Measurements from ENCODE around the gene KRTAP4-5.
"Not testable (repeated sequence)": the region's sequence is repeated elsewhere in the genome, so short reads cannot be mapped to it uniquely, and the experiment has no call there.

KRTAP4-5 gene

DNA sequence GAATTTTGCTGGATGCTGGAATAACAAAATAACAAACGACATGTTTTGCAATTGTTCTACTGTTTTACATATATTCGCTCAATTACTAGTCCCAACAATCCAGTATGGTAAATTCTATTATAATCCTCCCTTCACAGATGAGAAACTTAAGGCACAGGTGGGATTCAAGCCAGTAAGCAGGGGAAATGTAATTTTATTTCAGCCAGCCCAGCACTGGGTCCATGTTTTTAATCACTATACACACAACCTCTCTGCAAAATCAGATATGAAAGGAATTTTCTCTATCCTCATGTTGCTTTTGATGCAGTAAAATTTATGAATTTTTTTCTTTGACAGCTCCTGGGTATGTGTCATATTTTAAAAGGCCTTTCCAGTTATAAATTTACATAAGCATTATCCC is 4.4 kb downstream of the KRTAP4-5 start:
- no peak for DNase-seq

DNA sequence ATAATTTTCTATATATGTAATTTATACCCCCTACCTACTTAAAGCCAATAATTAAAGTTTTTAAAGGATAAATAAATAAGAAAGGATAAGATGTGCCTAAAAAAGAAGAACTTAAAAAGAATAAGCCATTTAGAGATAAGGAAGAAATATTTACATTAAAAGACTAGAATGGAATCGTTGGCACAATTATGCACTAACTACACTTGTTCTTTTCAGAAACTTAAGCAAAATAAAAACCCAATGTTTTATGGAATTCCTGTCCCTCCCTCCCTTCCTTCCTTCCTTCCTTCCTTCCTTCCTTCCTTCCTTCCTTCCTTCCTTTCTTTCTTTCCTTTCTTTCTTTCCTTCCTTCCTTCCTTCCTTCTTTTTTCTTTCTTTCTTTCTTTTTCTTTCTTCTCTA is 4.8 kb downstream of the KRTAP4-5 start:
- DNase-seq = no peak

DNA sequence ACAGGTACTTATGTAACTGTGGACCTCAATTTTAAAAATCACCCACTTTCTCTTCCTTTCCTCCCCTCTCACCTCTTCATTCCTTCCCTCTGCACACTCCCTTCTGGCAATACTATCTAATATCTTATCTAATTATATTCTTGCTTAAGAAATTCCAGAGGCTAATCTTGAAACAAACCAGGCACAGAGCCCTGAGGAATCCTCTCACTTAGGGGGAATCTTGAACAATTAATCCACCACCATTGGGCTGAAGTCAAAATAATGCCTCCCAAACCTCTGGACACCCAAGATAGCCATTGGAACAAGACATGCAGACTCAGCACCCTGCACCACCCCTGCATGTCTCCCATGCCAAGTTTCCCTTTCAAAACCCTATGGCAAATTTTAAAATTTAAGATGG is 8.3 kb downstream of the KRTAP4-5 start:
- no peak for DNase-seq

DNA sequence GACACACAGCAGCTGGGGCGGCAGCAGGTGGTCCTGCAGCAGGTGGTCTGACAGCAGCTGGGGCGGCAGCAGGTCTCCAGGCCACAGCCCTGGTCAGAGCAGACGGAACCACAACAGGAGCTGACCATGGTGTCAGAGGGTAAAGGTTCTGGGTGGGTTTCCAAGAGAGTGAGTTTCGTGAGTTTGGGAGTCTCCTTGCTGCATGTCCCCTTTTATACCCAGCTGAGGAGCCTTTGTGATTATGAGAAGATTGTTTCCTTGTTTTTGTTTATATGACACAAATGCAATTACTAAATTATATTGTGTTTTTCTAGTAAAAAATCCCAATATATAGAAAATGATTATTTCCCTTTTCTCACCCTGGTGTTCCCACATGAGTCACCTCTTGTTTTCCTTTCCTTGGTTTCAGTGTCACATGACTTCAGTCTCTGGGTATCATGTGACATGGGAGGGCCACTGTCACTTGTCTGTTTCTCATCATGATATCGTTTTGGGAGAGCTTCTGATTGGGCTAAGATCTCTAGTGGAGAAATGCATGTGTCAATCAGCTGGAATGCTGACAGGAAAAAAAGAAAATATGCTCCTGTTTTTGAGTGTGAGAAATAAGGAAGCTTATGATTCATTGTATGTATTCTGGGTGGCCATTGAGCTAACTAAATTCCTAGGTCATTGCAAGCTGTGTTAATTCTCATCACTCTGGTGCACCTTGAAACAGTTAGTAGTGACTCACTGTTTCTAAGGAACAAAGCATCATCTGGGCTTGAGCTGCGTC is 9.1 kb downstream of the KRTAP4-5 start, which contains the start of gene KRTAP4-6:
KRTAP4-6 (minus strand) TSS at position 185 of the 772 bp plus-strand sequence; CDS start at position 128, 57 bp downstream.
- peak; percentile 35 to 36 for DNase-seq

DNA sequence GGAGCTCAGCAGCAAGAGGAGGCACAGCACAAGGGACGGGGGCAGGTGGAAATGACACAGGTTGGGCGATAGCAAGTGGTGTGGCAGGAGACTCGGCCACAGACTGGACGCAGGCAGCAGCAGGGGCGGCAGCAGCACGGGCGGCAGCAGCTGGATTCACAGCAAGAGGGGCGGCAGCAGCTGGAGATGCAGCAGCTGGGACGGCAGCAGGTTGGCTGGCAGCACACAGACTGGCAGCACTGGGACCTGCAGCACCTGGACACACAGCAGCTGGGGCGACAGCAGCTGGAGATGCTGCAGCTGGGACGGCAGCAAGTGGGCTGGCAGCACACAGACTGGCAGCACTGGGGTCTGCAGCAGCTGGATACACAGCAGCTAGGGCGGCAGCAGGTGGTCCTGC is 9.8 kb downstream of the KRTAP4-5 start:
- DNase-seq = not testable (repeated sequence)

DNA sequence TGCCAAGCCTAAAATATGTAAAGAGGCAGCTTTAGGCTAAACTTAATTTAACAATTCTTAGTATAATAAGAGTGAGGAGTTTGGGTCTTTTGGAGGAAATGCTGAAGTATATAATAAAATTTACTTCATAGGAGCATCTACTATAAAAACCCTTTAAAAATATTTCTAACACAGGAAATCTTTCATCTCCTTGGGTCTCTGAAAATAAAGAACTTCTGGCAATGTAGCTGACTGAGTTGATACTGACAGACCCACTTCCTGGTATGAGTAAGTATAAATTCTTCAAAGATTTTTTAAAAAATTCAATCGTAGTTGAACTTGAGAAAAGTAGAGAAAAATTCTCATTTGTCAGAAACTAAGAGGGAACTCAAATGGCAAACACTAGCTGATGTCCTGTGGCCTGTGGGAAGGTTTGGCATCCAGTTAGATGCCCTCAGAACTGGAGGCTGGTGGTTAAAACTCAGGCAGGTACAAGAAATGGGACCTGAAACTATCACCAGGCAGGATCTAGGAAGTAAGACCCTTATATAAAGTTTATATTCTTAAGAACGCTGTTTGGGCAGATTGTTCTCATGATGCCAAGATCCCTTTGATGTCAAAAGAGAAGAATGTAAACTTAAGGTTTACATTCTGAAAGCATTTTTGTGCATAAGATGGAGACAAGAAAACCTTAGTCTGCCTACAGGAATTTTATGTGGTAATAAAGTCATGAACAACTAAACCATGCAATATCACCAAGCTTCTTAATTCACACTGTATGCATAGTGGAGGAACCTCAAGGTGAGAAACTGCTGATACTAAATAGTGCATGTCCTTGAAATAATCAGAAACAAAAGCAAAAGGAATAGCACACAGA is 15.5 kb downstream of the KRTAP4-5 start:
- no peak for DNase-seq

DNA sequence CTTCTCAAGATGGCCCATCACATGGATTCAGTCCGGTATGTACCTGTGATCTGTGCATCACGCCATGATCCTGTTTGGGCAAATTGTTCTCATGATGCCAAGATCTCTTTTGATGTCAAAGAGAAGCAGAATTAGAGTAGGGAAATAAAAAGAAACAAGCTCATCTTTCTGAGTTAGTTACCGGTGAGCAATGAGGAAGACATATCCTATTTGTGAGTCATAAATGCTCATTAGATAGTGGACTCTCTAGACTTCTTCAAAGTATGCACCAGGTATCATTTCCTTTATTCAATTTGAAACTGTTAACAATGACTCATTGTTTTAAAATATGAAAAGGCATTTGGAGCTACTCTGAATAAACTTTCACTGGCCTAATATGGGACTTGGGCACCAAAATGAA is 17.6 kb downstream of the KRTAP4-5 start:
- DNase-seq = no peak

DNA sequence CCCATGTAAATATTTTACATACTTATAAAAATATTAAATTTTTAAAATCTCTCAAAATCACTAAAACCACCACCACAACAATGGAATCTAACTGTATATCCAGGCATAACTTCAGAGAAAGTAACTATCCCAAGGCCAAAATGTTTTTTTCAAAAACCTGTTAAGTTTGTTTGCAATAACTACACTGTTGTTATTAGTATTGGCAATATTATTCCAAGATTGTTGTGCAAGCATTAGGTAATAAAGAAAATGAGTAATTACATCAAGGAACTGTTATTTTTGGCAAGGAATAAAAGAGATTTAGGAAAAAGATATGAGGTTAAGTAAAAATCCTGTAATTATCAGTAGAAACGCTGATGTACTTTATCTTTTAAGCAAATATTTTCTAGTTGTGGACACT is 22.3 kb downstream of the KRTAP4-5 start:
- DNase-seq = no peak

DNA sequence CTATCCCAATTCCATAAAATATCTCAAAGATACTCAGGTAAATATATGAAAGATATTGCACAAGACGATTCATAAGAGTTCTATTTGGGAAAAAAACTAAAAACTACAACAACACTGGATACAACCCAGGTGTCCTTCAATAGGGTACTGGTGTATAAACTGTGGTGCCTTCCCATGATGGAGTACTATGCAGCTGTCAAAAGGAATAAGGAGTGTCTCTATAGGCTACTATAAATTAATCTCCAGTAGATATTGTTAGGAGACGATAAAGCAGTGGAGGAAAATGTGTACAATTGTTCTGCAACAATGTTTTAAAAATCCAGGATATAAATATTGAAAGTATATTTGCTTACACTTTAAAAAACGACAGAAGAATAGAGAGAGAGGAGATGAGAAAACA is 23.2 kb downstream of the KRTAP4-5 start:
- no peak for DNase-seq

DNA sequence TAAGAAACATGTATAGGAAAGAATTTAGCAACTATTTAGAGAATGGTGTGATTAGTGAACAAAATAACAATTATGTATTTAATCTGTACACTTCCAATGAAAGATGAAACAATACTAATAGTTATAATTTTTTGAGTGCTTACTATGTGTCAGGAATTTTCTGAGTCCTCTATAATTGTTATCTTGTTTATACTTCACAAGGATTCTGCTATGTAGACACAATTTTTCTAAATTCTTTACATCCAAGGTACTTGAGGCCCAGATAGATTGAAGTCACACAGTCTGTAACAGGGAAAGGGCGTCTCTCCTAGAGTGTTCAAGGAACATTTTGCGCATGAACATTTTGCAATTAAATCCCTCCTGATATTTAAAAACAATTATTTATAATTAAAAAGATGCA is 24.6 kb downstream of the KRTAP4-5 start:
- no peak for DNase-seq

DNA sequence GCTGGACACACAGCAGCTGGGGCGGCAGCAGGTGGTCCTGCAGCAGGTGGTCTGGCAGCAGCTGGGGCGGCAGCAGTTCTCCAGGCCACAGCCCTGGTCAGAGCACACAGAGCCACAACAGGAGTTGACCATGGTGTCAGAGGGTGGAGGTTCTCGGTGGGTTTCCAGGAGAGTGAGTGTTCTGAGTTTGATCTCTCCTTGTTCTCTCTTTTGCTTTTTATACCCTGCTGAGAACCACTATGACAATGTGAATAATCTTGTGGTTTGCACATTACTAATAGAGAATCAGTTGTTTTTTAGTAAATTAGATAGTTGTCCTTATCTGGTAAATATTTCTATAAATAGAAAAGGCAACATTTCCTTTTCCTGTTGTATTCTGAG is 25.6 kb downstream of the KRTAP4-5 start, which contains the start of gene KRTAP4-12:
KRTAP4-12 (minus strand) TSS at position 192 of the 381 bp plus-strand sequence; CDS start at position 132, 60 bp downstream.
- DNase-seq = not testable (repeated sequence)

DNA sequence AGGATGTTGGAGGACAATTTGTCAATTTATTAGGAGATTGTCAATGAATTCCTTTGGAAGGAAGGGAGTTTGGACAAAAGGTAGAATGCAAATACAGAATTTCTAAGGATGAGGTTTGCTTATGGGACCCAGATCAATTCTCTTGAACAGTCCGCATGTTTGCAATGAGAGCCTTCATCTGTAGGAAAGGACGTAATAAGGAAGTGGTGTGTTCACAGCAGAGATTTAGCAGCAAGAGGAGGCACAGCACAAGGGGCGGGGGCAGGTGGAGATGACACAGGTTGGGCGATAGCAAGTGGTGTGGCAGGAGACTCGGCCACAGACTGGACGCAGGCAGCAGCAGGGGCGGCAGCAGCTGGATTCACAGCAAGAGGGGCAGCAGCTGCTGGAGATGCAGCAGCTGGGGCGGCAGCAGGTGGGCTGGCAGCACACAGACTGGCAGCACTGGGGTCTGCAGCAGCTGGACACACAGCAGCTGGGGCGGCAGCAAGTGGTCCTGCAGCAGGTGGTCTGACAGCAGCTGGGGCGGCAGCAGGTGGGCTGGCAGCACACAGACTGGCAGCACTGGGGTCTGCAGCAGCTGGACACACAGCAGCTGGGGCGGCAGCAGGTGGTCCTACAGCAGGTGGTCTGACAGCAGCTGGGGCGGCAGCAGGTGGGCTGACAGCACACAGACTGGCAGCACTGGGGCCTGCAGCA is 26.2 kb downstream of the KRTAP4-5 start:
- not testable (repeated sequence) for DNase-seq

DNA sequence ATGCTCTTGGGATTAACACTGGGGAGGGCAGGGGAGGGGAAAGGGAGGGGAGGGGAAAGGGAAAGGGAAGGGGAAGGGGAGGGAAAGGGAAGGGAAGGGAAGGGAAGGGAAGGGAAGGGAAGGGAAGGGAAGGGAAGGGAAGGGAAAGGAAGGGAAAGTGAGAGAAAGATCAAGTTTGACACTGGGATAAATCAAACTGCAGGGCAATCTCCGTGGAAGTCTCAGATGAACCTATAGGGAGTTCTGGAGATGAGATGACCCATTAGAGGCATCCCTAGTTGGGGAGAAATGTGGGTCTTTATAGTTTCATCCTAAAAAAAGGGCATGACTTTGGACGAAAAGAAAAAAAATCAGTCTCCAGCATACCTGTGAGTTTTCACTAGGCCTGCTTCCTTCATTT is 27.9 kb downstream of the KRTAP4-5 start:
- no peak for DNase-seq

DNA sequence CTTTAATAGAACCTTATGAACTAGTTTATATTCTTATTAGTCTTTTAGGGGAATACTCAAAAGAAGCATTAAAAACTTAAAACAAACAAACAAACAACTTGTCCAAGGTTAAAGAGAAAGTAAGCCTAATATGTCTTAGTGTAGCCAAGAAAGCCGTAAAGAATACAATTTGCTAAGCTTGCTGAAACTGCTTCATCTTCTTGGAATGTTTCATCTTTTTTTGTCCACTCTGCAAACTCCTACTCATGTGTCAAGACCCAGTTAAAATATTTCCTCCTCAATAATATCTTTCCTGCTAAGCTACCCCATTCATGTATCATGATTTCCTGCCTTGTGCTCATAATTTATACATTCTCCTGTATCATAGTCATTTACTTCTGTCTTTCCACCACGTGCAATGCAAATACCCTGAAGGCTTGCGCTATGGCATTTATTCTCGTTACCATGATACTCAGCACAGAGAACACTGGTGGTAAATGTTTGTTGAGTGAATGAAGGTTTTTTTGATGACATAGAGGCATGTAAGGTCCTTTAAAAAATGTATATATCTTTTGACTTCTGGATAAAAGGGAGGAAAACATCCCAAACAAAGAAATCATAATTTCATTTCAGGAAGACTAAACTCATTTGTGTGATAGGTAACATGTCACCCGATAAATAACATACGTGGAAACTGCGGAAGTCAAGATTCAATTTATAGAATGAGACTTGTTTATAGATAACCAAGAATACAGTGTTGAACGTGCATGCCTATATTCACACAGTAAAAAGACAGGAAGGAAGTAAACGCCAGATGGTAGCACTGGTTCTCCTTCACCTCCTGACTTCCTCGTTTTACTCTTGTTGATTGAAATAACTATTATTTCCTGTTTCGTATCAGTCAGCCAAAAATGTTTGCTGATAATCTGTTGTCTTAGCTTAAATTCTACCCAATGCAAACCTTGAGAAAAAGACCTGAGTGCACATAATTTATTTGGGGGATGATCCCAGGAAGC is 29.6 kb downstream of the KRTAP4-5 start:
- DNase-seq = not testable (repeated sequence)

DNA sequence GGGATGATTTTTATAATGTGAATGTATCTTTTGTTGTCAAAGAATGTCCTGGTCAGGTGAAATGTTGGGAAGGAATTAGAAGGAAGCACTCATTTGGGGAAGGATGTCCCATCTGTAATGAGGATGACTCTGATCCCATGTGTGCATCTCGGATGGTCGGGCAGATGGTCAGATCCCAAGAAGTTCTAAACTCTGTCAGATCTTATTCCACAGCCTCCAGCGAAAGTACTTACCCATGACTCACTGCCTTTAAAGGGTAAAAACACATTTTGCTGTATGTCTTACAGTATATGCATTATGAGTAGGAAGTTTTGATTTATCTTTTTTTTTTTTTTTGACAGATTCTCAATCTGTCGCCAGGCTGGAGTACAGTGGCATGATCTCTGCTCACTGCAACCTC is 30.9 kb downstream of the KRTAP4-5 start:
- no peak for DNase-seq

DNA sequence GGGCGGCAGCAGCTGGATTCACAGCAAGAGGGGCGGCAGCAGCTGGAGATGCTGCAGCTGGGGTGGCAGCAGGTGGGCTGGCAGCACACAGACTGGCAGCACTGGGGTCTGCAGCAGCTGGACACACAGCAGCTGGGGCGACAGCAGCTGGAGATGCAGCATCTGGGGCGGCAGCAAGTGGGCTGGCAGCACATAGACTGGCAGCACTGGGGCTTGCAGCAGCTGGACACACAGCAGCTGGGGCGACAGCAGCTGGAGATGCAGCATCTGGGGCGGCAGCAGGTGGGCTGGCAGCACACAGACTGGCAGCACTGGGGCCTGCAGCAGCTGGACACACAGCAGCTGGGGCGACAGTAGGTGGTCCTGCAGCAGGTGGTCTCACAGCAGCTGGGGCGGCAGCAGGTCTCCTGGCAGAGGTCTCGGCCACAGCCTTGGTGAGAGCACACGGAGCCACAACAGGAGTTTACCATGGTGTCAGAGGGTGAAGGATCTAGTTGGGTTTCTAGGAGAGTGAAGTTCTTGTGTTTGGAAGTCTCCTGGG is 31.7 kb downstream of the KRTAP4-5 start, which contains the start of gene KRTAP4-11:
KRTAP4-11 (minus strand) TSS at position 528 of the 541 bp plus-strand sequence; CDS start at position 470, 58 bp downstream.
- not testable (repeated sequence) for DNase-seq

DNA sequence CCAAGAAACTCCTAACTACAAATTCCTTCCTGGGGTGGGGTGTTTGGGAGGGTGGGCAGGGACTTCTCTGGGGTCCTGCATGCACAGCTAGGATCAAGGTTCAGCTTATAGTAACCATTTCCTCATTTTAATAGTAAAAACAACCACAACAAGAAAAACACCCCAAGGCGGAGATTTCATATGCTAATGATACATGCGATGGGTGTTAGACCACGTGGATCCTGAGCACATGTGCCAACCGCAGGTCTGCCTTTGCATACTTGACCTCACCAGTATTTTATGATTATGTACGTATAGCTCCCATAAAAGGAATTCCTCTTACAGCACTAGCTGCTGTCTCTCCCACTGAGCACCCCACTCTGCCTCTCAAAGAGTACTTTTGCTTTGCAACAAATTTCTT is 33.3 kb downstream of the KRTAP4-5 start:
- peak; percentile 3 to 20 for DNase-seq

DNA sequence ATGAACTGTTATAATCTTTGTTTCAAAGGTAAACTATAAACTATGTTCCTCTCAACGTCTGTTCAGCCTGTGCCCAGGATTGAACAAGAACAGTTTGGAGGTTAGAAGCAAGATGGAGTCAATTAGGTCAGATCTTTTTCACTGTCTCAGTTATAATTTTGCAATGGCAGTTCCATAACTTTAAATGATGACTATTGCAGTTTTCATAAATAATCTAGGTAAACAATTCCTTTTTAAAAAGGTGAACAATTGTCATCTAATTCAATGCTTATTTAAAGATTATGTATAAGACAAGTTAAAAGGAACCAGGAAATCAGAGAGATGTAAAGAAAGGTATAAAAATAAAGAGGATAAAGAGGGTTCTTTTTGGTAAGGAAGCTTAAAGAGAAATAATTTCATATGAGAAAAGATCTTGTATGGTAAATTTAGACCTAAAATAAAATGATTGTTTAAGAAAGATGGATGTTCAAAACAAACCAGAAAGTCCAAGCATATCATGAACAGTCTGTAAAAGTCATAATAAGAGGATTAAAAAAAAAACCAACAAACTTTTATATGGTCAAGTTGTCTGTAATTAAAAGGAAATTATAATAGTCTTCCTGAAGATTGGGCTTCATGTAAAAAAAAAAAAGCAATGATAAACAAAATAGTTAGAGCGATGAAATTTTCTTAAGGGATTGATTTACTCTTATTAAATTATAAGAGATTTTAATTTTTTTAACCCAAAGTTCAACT is 38.3 kb downstream of the KRTAP4-5 start:
- no peak for DNase-seq

DNA sequence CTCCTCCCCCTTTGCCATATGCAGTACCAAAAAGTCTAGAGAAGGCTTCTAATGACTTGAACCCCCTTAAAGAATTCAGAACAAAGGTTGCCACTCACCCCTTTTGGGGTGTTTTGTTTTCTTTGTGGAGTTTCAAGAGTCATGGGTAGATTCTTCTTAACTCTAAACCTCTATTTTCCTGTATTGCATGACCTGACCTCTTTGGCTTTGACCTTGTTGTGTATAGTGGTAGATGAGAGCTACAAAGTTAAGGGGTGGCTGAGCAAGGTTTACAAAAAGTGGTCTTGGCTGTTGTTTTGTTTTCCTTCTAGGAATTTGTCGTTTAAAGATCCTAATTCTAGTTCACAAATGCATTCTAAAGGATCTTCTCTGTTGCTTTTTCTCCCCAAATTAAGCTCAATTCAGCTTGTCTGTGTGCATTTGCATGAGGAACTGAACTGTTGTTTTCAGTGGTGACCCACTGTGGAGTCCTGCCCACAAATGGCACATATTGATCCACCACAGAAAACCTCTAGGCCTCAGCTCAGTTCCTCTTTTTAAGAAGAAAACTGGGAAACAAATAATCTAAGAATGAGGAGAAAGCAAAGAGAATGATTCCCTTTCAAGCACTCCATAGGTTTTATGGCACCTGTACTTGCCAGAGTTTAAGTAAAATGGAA is 40.8 kb downstream of the KRTAP4-5 start:
- DNase-seq = not testable (repeated sequence)

DNA sequence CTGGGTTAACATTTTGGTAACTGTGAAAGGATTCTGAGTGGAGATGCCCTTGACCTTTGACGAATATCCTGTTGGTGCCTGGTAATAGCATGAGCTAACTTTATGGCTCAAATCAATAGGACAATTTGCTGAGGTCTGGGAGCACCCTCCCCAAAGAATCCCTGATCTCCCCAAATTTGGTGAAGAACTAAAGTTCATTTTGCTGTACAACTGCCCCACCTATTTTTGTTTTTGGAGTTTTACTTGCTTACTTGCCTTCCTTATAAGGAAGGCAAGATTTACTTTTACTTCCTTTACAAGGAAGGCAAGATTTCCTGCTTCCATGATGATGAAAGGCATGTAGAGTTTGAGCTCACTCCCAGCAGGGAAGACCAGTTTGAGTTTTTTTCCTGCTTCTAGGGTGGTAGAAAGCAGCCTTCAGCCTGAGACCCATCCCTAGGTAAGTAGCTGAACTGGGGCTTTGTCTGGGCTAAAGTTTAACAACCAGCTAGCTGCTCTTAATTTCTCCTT is 41.6 kb downstream of the KRTAP4-5 start:
- no peak for DNase-seq

Data from inflammatory macrophage treated with lipopolysaccharide for 1 hour (primary cell).